Uterus (tissue), 4 donors: ENCODE measurements around the gene CDC34. TPM values are rescaled to one million over a fixed set of nuclear protein-coding genes. Genes with fewer than 3 reads are reported as not detected.

Source experiments
- DNase-seq, 2 donors: peaks; one replicate each; pipeline ENCODE4 v3.0.0-alpha.2; 2019 to 2020
- H3K27ac ChIP-seq, 2 donors: fragments of 200-600 bp; sonication (generic); 1 replicate in 1 of 2; 2 replicates in 1 of 2; pipeline ENCODE4 v1.5.1; 2016 to 2018
- H3K27me3 ChIP-seq, 2 donors: fragments of 200-600 bp; sonication (generic); one replicate each; pipeline ENCODE4 v1.5.1; 2018 to 2019; ENCODE audit warnings: control low read depth in 1 of 2
- H3K36me3 ChIP-seq, 2 donors: fragments of 200-600 bp; sonication (generic); one replicate each; pipeline ENCODE4 v1.5.1; 2019; ENCODE audit warnings: control low read depth in 1 of 2
- H3K4me1 ChIP-seq, 2 donors: fragments of 200-600 bp; sonication (generic); one replicate each; pipeline ENCODE4 v1.5.1; 2018 to 2019; ENCODE audit warnings: control low read depth in 1 of 2
- H3K4me3 ChIP-seq, 2 donors: fragments of 200-600 bp; sonication (generic); 1 replicate in 1 of 2; 2 replicates in 1 of 2; pipeline ENCODE4 v1.5.1; 2018 to 2019; ENCODE audit warnings: mild to moderate bottlenecking in 1 of 2
- H3K9me3 ChIP-seq, 2 donors: fragments of 200-600 bp; sonication (generic); one replicate each; pipeline ENCODE4 v1.5.1; 2019; ENCODE audit warnings: control low read depth in 1 of 2
- CTCF ChIP-seq, 4 experiments: fragments of 200-600 bp in 2 of 4; fragments of 450-650 bp in 2 of 4; sonication (generic) in 2 of 4; IDR thresholded peaks; one replicate each; pipeline ENCODE4 v1.5.1; 2016 to 2019; ENCODE audit warnings: antibody characterized with exemption in 4 of 4, mild to moderate bottlenecking in 2 of 4, moderate library complexity in 1 of 4
- POLR2A ChIP-seq, 2 donors: fragments of 450-650 bp; IDR thresholded peaks; one replicate each; pipeline ENCODE4 v1.6.1; 2016; ENCODE audit warnings: antibody characterized with exemption in 2 of 2, mild to moderate bottlenecking in 1 of 2, moderate library complexity in 1 of 2
- intact Hi-C: fragments of 100-400 bp; cut with DNase I; formaldehyde crosslinking; loops from one replicate; pipeline ENCODE4 v1.15.1; 2023; ENCODE audit warnings: low total_unique reads
- total RNA-seq, 4 donors: library from RNA; depleted of rRNA in 3 of 4; stranded (reverse); fragments of >200 nt in 3 of 4; gene quantifications; one replicate each; pipeline versions ENCODE4 v1.1.0 to v1.2.4, GENCODE V29; 2014 to 2023
- donor health status: DM: yes; HTN: yes; CAD: no.

The CDC34 gene
- total RNA-seq, 4 donors from 2014 or later: 44.4 to 459 (median 101) TPM

GRCh38 chr19:536031-536880, 4.7 kb downstream of the CDC34 start:
- intact Hi-C loops: no loop called here
- Histone ChIP-seq H3K9me3 (no peaks in the 10 kb centered on the region), H3K27ac (no peak overlapping the region), H3K27me3 (no peaks in the 10 kb centered on the region), H3K36me3 (no peaks in the 10 kb centered on the region), H3K4me1 (peaks cover 0 to 23% of the 10 kb centered on the region in 2 donors), H3K4me3 (no peak overlapping the region)
- DNase-seq: no peak
- no peak for TF ChIP-seq CTCF (IDR thresholded peaks at IDR 0.05)
- no peak for TF ChIP-seq POLR2A (IDR thresholded peaks at IDR 0.05)

GRCh38 chr19:536881-537404, 5.4 kb downstream of the CDC34 start:
- Histone ChIP-seq H3K27me3 (no peaks in the 10 kb centered on the region), H3K4me3 (no peak overlapping the region), H3K27ac (no peak overlapping the region), H3K4me1 (peaks cover 0 to 23% of the 10 kb centered on the region in 2 donors), H3K36me3 (no peaks in the 10 kb centered on the region), H3K9me3 (no peaks in the 10 kb centered on the region)
- intact Hi-C loops: no loop called here
- DNase-seq: no peak
- TF ChIP-seq POLR2A (IDR thresholded peaks at IDR 0.05): no peak

- Histone ChIP-seq H3K27me3 (no peaks in the 10 kb centered on the region), H3K4me3 (no peak overlapping the region), H3K4me1 (peaks cover 0 to 14% of the 10 kb centered on the region in 2 donors), H3K9me3 (no peaks in the 10 kb centered on the region), H3K27ac (no peak overlapping the region), H3K36me3 (no peaks in the 10 kb centered on the region)
- no peak for TF ChIP-seq POLR2A (IDR thresholded peaks at IDR 0.05)
- no peak for TF ChIP-seq CTCF (IDR thresholded peaks at IDR 0.05)
- DNase-seq: no peak
- intact Hi-C loops: no loop called here
Measured at GRCh38 chr19:538641-539428, 7.3 kb downstream of the CDC34 start.

GRCh38 chr19:539429-540030, 8.0 kb downstream of the CDC34 start:
- Histone ChIP-seq H3K4me1 (peaks cover 0 to 10% of the 10 kb centered on the region in 2 donors), H3K27ac (no peak overlapping the region), H3K27me3 (no peaks in the 10 kb centered on the region), H3K9me3 (no peaks in the 10 kb centered on the region), H3K36me3 (no peaks in the 10 kb centered on the region), H3K4me3 (no peak overlapping the region)
- DNase-seq: no peak
- intact Hi-C loops: no loop called here
- TF ChIP-seq CTCF (IDR thresholded peaks at IDR 0.05) (no peak), POLR2A (IDR thresholded peaks at IDR 0.05) (no peak)

GRCh38 chr19:540867-541637, 9.5 kb downstream of the CDC34 start:
- no peaks in the 10 kb centered on the region for H3K36me3 ChIP-seq
- no peak for DNase-seq
- no peak overlapping the region for H3K4me3 ChIP-seq
- H3K4me1 ChIP-seq: no peaks in the 10 kb centered on the region
- intact Hi-C loops: no loop called here
- no peak overlapping the region for H3K27ac ChIP-seq
- H3K27me3 ChIP-seq: no peaks in the 10 kb centered on the region
- TF ChIP-seq CTCF (IDR thresholded peaks at IDR 0.05) (no peak), POLR2A (IDR thresholded peaks at IDR 0.05) (no peak)
- H3K9me3 ChIP-seq: no peaks in the 10 kb centered on the region
